Measurements from ENCODE around the gene TMEM191C. TPM values are rescaled to one million over a fixed set of nuclear protein-coding genes. Genes with fewer than 3 reads are reported as not detected.
A peak's percentile ranks its signal among the peaks of the same experiment; 100 is the strongest.
"Not testable (repeated sequence)": the region's sequence is repeated elsewhere in the genome, so short reads cannot be mapped to it uniquely, and the experiment has no call there.

Gene TMEM191C
- total and polyA plus RNA-seq, 5 donors from 2014 or later: 0.72 to 4.1 (median 1.4) TPM

- ATAC-seq (ENCODE audit: low read depth in 2 of 2); H3K27ac Mint-ChIP-seq; DNase-seq; H3K36me3 ChIP-seq (ENCODE audit: control insufficient read depth, insufficient read depth, low read length); H3K4me3 Mint-ChIP-seq; H3K4me1 Mint-ChIP-seq; H3K4me1 ChIP-seq (ENCODE audit: control insufficient read depth, insufficient read depth, low read length, poor library complexity, severe bottlenecking); H3K27me3 ChIP-seq (ENCODE audit: control insufficient read depth, insufficient read depth, low read length); H3K9me3 Mint-ChIP-seq; H3K9me3 ChIP-seq (ENCODE audit: control insufficient read depth in 2 of 2, low read length in 2 of 2); H3K36me3 Mint-ChIP-seq; H3K4me3 ChIP-seq (ENCODE audit: low read depth, low read length); H3K27ac ChIP-seq (ENCODE audit: insufficient read depth, low read length, poor library complexity, severe bottlenecking); H3K27me3 Mint-ChIP-seq: not testable (repeated sequence)
These were observed 31.0 kb upstream of the TMEM191C start for GRCh38 chr22:21435998-21436810.

GRCh38 chr22:21438013-21438412, 29.2 kb upstream of the TMEM191C start:
- not testable (repeated sequence) for H3K4me3 Mint-ChIP-seq; H3K4me1 Mint-ChIP-seq; ATAC-seq (ENCODE audit: low read depth in 2 of 2); H3K27me3 Mint-ChIP-seq; DNase-seq; H3K4me3 ChIP-seq (ENCODE audit: low read depth, low read length); H3K27me3 ChIP-seq (ENCODE audit: control insufficient read depth, insufficient read depth, low read length); H3K36me3 Mint-ChIP-seq; H3K9me3 Mint-ChIP-seq; H3K36me3 ChIP-seq (ENCODE audit: control insufficient read depth, insufficient read depth, low read length); H3K4me1 ChIP-seq (ENCODE audit: control insufficient read depth, insufficient read depth, low read length, poor library complexity, severe bottlenecking); H3K27ac Mint-ChIP-seq; H3K27ac ChIP-seq (ENCODE audit: insufficient read depth, low read length, poor library complexity, severe bottlenecking); H3K9me3 ChIP-seq (ENCODE audit: control insufficient read depth in 2 of 2, low read length in 2 of 2)

- H3K27ac ChIP-seq (ENCODE audit: insufficient read depth, low read length, poor library complexity, severe bottlenecking); ATAC-seq (ENCODE audit: low read depth in 2 of 2); DNase-seq; H3K36me3 Mint-ChIP-seq; H3K27me3 Mint-ChIP-seq; H3K4me3 ChIP-seq (ENCODE audit: low read depth, low read length); H3K9me3 ChIP-seq (ENCODE audit: control insufficient read depth in 2 of 2, low read length in 2 of 2); H3K9me3 Mint-ChIP-seq; H3K4me3 Mint-ChIP-seq; H3K4me1 Mint-ChIP-seq; H3K27me3 ChIP-seq (ENCODE audit: control insufficient read depth, insufficient read depth, low read length); H3K27ac Mint-ChIP-seq; H3K4me1 ChIP-seq (ENCODE audit: control insufficient read depth, insufficient read depth, low read length, poor library complexity, severe bottlenecking); H3K36me3 ChIP-seq (ENCODE audit: control insufficient read depth, insufficient read depth, low read length): not testable (repeated sequence)
These were observed 27.1 kb upstream of the TMEM191C start for GRCh38 chr22:21440018-21440636.

GRCh38 chr22:21440676-21441075, 26.5 kb upstream of the TMEM191C start:
- H3K9me3 Mint-ChIP-seq; H3K4me1 ChIP-seq (ENCODE audit: control insufficient read depth, insufficient read depth, low read length, poor library complexity, severe bottlenecking); H3K36me3 Mint-ChIP-seq; H3K27me3 ChIP-seq (ENCODE audit: control insufficient read depth, insufficient read depth, low read length); H3K27ac ChIP-seq (ENCODE audit: insufficient read depth, low read length, poor library complexity, severe bottlenecking); H3K4me1 Mint-ChIP-seq; DNase-seq; H3K4me3 Mint-ChIP-seq; H3K36me3 ChIP-seq (ENCODE audit: control insufficient read depth, insufficient read depth, low read length); H3K4me3 ChIP-seq (ENCODE audit: low read depth, low read length); H3K9me3 ChIP-seq (ENCODE audit: control insufficient read depth in 2 of 2, low read length in 2 of 2); ATAC-seq (ENCODE audit: low read depth in 2 of 2); H3K27me3 Mint-ChIP-seq; H3K27ac Mint-ChIP-seq: not testable (repeated sequence)

- H3K36me3 ChIP-seq (ENCODE audit: control insufficient read depth, insufficient read depth, low read length); H3K27me3 Mint-ChIP-seq; H3K4me3 Mint-ChIP-seq; H3K27me3 ChIP-seq (ENCODE audit: control insufficient read depth, insufficient read depth, low read length); H3K4me1 ChIP-seq (ENCODE audit: control insufficient read depth, insufficient read depth, low read length, poor library complexity, severe bottlenecking); DNase-seq; H3K9me3 ChIP-seq (ENCODE audit: control insufficient read depth in 2 of 2, low read length in 2 of 2); H3K27ac ChIP-seq (ENCODE audit: insufficient read depth, low read length, poor library complexity, severe bottlenecking); H3K27ac Mint-ChIP-seq; H3K4me3 ChIP-seq (ENCODE audit: low read depth, low read length); H3K36me3 Mint-ChIP-seq; H3K4me1 Mint-ChIP-seq; H3K9me3 Mint-ChIP-seq: not testable (repeated sequence)
- peak in 1 of 2 donors; percentile 10 for ATAC-seq (ENCODE audit: low read depth in 2 of 2)
These were observed 26.0 kb upstream of the TMEM191C start for GRCh38 chr22:21441170-21441569.

GRCh38 chr22:21442123-21442522, 25.1 kb upstream of the TMEM191C start:
- not testable (repeated sequence) for DNase-seq; H3K27me3 Mint-ChIP-seq; ATAC-seq (ENCODE audit: low read depth in 2 of 2); H3K4me1 ChIP-seq (ENCODE audit: control insufficient read depth, insufficient read depth, low read length, poor library complexity, severe bottlenecking); H3K9me3 ChIP-seq (ENCODE audit: control insufficient read depth in 2 of 2, low read length in 2 of 2); H3K4me3 Mint-ChIP-seq; H3K27ac ChIP-seq (ENCODE audit: insufficient read depth, low read length, poor library complexity, severe bottlenecking); H3K27ac Mint-ChIP-seq; H3K4me1 Mint-ChIP-seq; H3K9me3 Mint-ChIP-seq; H3K4me3 ChIP-seq (ENCODE audit: low read depth, low read length); H3K36me3 Mint-ChIP-seq; H3K36me3 ChIP-seq (ENCODE audit: control insufficient read depth, insufficient read depth, low read length); H3K27me3 ChIP-seq (ENCODE audit: control insufficient read depth, insufficient read depth, low read length)

GRCh38 chr22:21442646-21443045, 24.5 kb upstream of the TMEM191C start:
- H3K4me3 Mint-ChIP-seq; H3K27ac Mint-ChIP-seq; H3K27ac ChIP-seq (ENCODE audit: insufficient read depth, low read length, poor library complexity, severe bottlenecking); H3K27me3 Mint-ChIP-seq; H3K36me3 ChIP-seq (ENCODE audit: control insufficient read depth, insufficient read depth, low read length); H3K9me3 Mint-ChIP-seq; H3K4me1 Mint-ChIP-seq; H3K4me3 ChIP-seq (ENCODE audit: low read depth, low read length); H3K27me3 ChIP-seq (ENCODE audit: control insufficient read depth, insufficient read depth, low read length); ATAC-seq (ENCODE audit: low read depth in 2 of 2); DNase-seq; H3K9me3 ChIP-seq (ENCODE audit: control insufficient read depth in 2 of 2, low read length in 2 of 2); H3K36me3 Mint-ChIP-seq; H3K4me1 ChIP-seq (ENCODE audit: control insufficient read depth, insufficient read depth, low read length, poor library complexity, severe bottlenecking): not testable (repeated sequence)
